HG03342 (cell line): ENCODE data around the gene VAPB.
"Not testable (repeated sequence)": the region's sequence is repeated elsewhere in the genome, so short reads cannot be mapped to it uniquely, and the experiment has no call there.

Experiments used
- ATAC-seq: cut with Tn5 transposase; IDR thresholded peaks from one replicate; pipeline ENCODE4 v1.9.1; 2021; ENCODE audit warnings: mild to moderate bottlenecking, moderate library complexity; ENCODE audit not compliant: unreplicated experiment

The VAPB gene

GRCh38 chr20:58406422-58407001 lies 17.5 kb downstream of the VAPB start:
- ATAC-seq = no peak

- no peak for ATAC-seq
Observed at GRCh38 chr20:58407201-58407873, 18.3 kb downstream of the VAPB start.

- ATAC-seq = peak; percentile 43
Observed at GRCh38 chr20:58407966-58408557, 19.0 kb downstream of the VAPB start.

GRCh38 chr20:58408603-58409246 lies 19.7 kb downstream of the VAPB start:
- ATAC-seq = no peak

GRCh38 chr20:58414216-58414615 lies 25.2 kb downstream of the VAPB start:
- not testable (repeated sequence) for ATAC-seq

- not testable (repeated sequence) for ATAC-seq
Observed at GRCh38 chr20:58414786-58415185, 25.8 kb downstream of the VAPB start.

GRCh38 chr20:58416057-58416456 lies 27.0 kb downstream of the VAPB start:
- no peak for ATAC-seq

- ATAC-seq = no peak
Observed at GRCh38 chr20:58416835-58417234, 27.8 kb downstream of the VAPB start.

GRCh38 chr20:58417438-58417837 lies 28.4 kb downstream of the VAPB start:
- no peak for ATAC-seq

- ATAC-seq = no peak
Observed at GRCh38 chr20:58418949-58419748, 30.1 kb downstream of the VAPB start.

GRCh38 chr20:58420798-58421496 lies 31.9 kb downstream of the VAPB start:
- ATAC-seq = no peak

- no peak for ATAC-seq
Observed at GRCh38 chr20:58421497-58421850, 32.4 kb downstream of the VAPB start.

GRCh38 chr20:58424218-58424969 lies 35.4 kb downstream of the VAPB start:
- no peak for ATAC-seq

- not testable (repeated sequence) for ATAC-seq
Observed at GRCh38 chr20:58427571-58427970, 38.5 kb downstream of the VAPB start.

GRCh38 chr20:58428364-58428763 lies 39.3 kb downstream of the VAPB start:
- ATAC-seq = no peak

GRCh38 chr20:58429303-58429702 lies 40.3 kb downstream of the VAPB start:
- ATAC-seq = no peak

GRCh38 chr20:58431134-58431533 lies 42.1 kb downstream of the VAPB start:
- no peak for ATAC-seq

GRCh38 chr20:58432186-58432954 lies 43.3 kb downstream of the VAPB start:
- no peak for ATAC-seq

GRCh38 chr20:58433029-58433647 lies 44.1 kb downstream of the VAPB start:
- ATAC-seq = no peak
